Measurements from ENCODE around the gene NR2E1.

Gene NR2E1

GRCh38 chr6:108209738-108210137, 43.9 kb downstream of the NR2E1 start:
- DNase-seq (ENCODE audit: low read depth in 3 of 3): no peak

- no peak for DNase-seq (ENCODE audit: low read depth in 3 of 3)
Measured at GRCh38 chr6:108210556-108210955, 44.7 kb downstream of the NR2E1 start.

GRCh38 chr6:108211671-108212070, 45.8 kb downstream of the NR2E1 start:
- no peak for DNase-seq (ENCODE audit: low read depth in 3 of 3)

- no peak for DNase-seq (ENCODE audit: low read depth in 3 of 3)
Measured at GRCh38 chr6:108222064-108222463, 56.2 kb downstream of the NR2E1 start.

GRCh38 chr6:108222504-108222903, 56.7 kb downstream of the NR2E1 start:
- no peak for DNase-seq (ENCODE audit: low read depth in 3 of 3)

- no peak for DNase-seq (ENCODE audit: low read depth in 3 of 3)
Measured at GRCh38 chr6:108227290-108227689, 61.5 kb downstream of the NR2E1 start.

GRCh38 chr6:108228416-108228815, 62.6 kb downstream of the NR2E1 start:
- no peak for DNase-seq (ENCODE audit: low read depth in 3 of 3)

GRCh38 chr6:108235127-108235526, 69.3 kb downstream of the NR2E1 start:
- no peak for DNase-seq (ENCODE audit: low read depth in 3 of 3)

GRCh38 chr6:108236791-108237190, 71.0 kb downstream of the NR2E1 start:
- no peak for DNase-seq (ENCODE audit: low read depth in 3 of 3)

- DNase-seq (ENCODE audit: low read depth in 3 of 3): no peak
Measured at GRCh38 chr6:108238322-108238721, 72.5 kb downstream of the NR2E1 start.
